ENCODE results near the gene ADSS1.

ADSS1 gene

DNA sequence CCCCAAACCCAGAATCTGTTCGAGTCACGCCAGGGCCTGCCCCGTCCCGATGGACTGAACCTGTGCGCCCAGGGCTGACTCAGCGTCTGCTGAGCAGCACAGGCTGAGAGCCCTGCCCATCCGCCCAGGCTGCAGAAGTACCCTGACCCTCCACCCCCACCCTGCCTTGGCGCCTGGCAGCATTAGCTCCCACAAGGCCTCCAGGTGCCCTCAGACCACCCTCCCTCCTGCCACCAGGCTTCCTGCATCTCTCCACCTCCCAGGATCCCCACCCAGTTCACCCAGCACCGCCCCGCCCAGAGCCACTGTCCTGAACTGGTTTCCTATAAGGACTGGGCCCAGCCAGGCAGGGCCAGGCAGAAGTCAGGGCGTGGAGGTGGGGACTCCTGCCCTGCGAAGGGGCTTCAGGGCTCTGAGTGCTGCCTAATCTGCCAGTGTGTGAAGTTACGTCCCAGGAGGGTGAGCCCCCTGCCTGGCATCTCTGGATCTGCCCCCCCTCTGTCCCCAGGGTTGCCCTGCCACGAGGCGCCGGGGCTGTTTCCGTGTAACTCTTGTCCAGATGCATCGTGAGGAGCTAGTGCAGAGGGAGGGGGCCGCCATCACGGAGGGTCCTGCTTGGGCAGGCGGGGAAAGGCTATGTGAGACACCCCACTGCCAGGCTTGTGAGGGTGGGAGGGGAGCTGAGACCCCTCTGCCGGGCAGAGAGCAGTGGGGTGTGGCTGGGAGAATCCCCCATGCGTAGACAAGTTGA, 9.1 kb downstream of the ADSS1 start:
- no peak for TF ChIP-seq REST (IDR thresholded peaks at IDR 0.05; ENCODE audit: insufficient read depth in 1 of 2, low read depth in 2 of 2, low read length in 2 of 2)

- no peak for TF ChIP-seq FOXP2 (optimal IDR thresholded peaks at IDR 0.05; ENCODE audit: borderline replicate concordance, extremely low read depth, extremely low read length, insufficient read depth)
- TF ChIP-seq REST (IDR thresholded peaks at IDR 0.05; ENCODE audit: insufficient read depth in 1 of 2, low read depth in 2 of 2, low read length in 2 of 2): no peak
- no peak for TF ChIP-seq TAF1 (IDR thresholded peaks at IDR 0.05; ENCODE audit: borderline replicate concordance, insufficient read depth, low read length)
- no peak for TF ChIP-seq POLR2AphosphoS5 (IDR thresholded peaks at IDR 0.05; ENCODE audit: low read depth, low read length)
- TF ChIP-seq SIN3A (IDR thresholded peaks at IDR 0.05; ENCODE audit: borderline replicate concordance, insufficient read depth, low read length): no peak
These were observed 10.1 kb downstream of the ADSS1 start for GRCh38 chr14:104734051-104734587.

- TF ChIP-seq REST (IDR thresholded peaks at IDR 0.05; ENCODE audit: insufficient read depth in 1 of 2, low read depth in 2 of 2, low read length in 2 of 2): no peak
- TF ChIP-seq FOXP2 (optimal IDR thresholded peaks at IDR 0.05; ENCODE audit: borderline replicate concordance, extremely low read depth, extremely low read length, insufficient read depth): no peak
- no peak for TF ChIP-seq POLR2AphosphoS5 (IDR thresholded peaks at IDR 0.05; ENCODE audit: low read depth, low read length)
- TF ChIP-seq SIN3A (IDR thresholded peaks at IDR 0.05; ENCODE audit: borderline replicate concordance, insufficient read depth, low read length): no peak
- TF ChIP-seq TAF1 (IDR thresholded peaks at IDR 0.05; ENCODE audit: borderline replicate concordance, insufficient read depth, low read length): no peak
These were observed 10.6 kb downstream of the ADSS1 start for GRCh38 chr14:104734601-104734990.

GRCh38 chr14:104734991-104735779, 11.2 kb downstream of the ADSS1 start:
- TF ChIP-seq POLR2AphosphoS5 (IDR thresholded peaks at IDR 0.05; ENCODE audit: low read depth, low read length): no peak

GRCh38 chr14:104735830-104736642, 12.0 kb downstream of the ADSS1 start:
- TF ChIP-seq REST (IDR thresholded peaks at IDR 0.05; ENCODE audit: insufficient read depth in 1 of 2, low read depth in 2 of 2, low read length in 2 of 2) (no peak), TAF1 (IDR thresholded peaks at IDR 0.05; ENCODE audit: borderline replicate concordance, insufficient read depth, low read length) (no peak), POLR2AphosphoS5 (IDR thresholded peaks at IDR 0.05; ENCODE audit: low read depth, low read length) (no peak), FOXP2 (optimal IDR thresholded peaks at IDR 0.05; ENCODE audit: borderline replicate concordance, extremely low read depth, extremely low read length, insufficient read depth) (no peak), SIN3A (IDR thresholded peaks at IDR 0.05; ENCODE audit: borderline replicate concordance, insufficient read depth, low read length) (no peak)
